Astrocyte of the spinal cord (primary cell): ENCODE results near the gene MSX2.

Source experiments
- DNase-seq: peaks from one replicate; pipeline ENCODE4 v3.0.0; 2011; ENCODE audit warnings: low read depth, low spot score
- H3K4me3 ChIP-seq: 2 replicates; pipeline ENCODE4 v1.5.1; 2011; ENCODE audit warnings: low read depth, mild to moderate bottlenecking, low read length, moderate library complexity
- CTCF ChIP-seq: IDR thresholded peaks from 2 replicates; pipeline ENCODE4 v1.5.1; 2012; ENCODE audit warnings: low read depth, mild to moderate bottlenecking, low read length, inconsistent platforms
- in situ Hi-C: cut with HindIII; loops from 2 replicates; pipeline ENCODE4 v1.10.0; 2017; ENCODE audit warnings: low sequenced_read_pairs

MSX2 gene

DNA sequence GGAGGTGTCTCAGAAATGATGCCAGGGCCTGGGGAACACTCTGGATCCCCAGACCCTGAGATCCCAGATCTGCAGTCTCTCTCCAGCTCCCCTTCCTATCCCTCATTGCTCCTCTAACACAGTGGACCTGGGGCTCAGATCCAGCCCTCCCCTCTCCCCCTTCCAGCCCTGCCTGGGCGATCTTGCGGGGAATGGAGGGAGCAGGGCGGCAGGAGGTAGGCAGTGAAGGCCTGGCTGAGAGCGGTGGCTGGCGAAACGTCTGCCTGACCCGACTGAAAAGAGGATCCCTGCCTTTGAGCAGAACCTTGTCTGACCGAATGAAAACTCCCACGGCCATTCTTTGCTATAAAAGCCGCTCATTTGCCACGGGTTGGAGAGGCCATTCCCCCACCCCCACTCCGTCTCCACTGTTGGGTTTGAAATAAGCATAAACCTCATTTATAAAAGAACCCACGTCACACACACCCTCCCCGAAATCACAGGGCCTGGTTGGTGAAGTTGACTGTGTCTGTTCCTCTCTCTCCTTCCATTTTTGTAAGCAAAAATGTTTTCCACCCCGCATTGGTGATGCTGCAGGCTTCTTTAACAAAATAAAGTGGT, 8.8 kb downstream of the MSX2 start:
- DNase-seq, result no peak
- no peak for TF ChIP-seq CTCF
- in situ Hi-C loops, result no loop called here
- no peak overlapping the region for H3K4me3 ChIP-seq

DNA sequence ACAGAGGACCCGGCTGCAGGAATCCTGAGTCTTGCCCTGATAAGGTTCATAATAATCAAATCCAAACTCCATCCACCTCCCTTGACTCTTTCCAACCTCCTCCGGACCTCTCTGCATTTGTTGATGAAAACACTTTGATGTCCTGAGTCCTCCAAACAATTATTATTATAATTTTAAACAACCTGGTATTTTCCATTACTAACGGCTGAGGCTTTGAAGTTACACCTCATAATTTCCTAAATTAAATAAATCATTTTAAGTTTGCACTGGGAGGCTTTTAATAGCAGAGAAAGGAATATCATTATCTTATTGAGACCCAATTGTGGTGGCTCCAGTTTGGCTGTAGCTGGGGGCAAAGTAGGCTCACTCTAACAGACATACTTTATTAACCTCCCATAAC, 9.5 kb downstream of the MSX2 start:
- in situ Hi-C loops, result no loop called here
- TF ChIP-seq CTCF, result no peak

GRCh38 chr5:174734571-174735497, 10.5 kb downstream of the MSX2 start:
- no peak overlapping the region for H3K4me3 ChIP-seq
- TF ChIP-seq CTCF, result no peak
- no peak for DNase-seq
- in situ Hi-C loops, result no loop called here

More for the DNA sequence above, 9.5 kb downstream of the MSX2 start:
- no peak overlapping the region for H3K4me3 ChIP-seq
- DNase-seq, result no peak

DNA sequence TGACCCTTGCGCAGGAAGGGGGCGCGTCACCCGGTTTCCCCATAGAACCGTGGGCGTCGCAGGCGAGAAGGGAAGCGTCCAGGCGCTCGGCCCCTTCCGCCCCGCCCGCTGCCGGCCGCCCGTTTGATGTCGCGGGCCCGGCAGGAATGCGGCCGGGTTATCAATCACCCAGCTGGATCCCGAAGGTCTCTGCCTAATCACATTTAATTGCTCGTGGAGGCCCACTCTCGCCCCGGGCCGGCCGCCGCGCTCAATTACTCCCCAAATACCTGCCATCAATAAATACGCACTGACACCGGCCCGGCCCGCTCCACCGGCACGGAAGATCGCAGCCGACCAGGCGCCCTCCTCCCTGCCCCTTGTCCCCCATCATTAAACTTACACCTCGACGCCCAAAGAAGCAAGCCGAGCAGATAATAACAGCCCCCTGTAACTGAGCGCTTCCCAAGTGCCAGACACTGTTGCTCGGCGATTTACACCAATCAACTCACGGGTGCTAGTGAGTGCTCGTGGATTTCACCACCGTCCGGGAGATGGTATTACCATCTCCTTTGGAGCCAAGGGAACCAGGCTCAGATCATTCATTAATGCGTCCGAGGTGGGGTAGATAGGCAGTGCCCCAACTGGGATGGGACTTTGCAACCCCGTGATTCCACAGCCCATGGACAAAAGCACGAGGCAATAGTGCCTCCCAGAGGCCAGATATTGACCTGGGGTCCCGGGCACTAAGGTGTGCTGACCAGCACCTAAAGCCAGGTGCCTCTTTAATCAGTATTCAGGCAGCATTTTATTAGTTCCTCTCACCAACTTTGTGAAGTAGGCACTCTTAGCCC, 11.3 kb downstream of the MSX2 start:
- in situ Hi-C loops, result no loop called here
- no peak for DNase-seq
- H3K4me3 ChIP-seq, result peak overlapping the region; percentile 15
- TF ChIP-seq CTCF, result peak; percentile 49

- DNase-seq, result peak; percentile 24
- in situ Hi-C loops, result no loop called here
- no peak overlapping the region for H3K4me3 ChIP-seq
- TF ChIP-seq CTCF, result no peak
Measured at GRCh38 chr5:174736331-174736721, 11.9 kb downstream of the MSX2 start.

DNA sequence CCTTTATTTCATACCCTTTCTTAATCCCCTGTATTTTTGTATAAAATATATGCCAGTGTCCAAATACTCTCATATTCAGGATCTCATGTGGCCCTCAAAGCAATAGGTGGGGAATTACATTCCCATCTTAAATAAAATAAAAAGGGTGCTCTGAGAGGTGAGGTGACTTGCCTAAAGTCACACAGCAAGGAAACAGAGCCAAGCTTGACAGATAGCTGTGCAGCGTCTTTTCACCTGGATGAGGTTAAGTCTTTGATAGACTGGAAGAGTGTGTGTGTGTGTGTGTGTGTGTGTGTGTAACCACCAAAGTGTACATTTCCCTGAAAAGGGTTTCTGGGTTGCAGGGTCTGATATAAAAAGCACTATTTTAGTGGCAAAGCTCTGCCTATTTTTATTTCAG, 12.4 kb downstream of the MSX2 start:
- no peak for TF ChIP-seq CTCF
- no peak overlapping the region for H3K4me3 ChIP-seq
- DNase-seq, result no peak
- in situ Hi-C loops, result no loop called here
